Uterus (tissue), 4 donors: ENCODE measurements around the gene DIRAS2. TPM values are rescaled to one million over a fixed set of nuclear protein-coding genes. Genes with fewer than 3 reads are reported as not detected.

Experiments
- DNase-seq, 2 donors: peaks; one replicate each; pipeline ENCODE4 v3.0.0-alpha.2; 2019 to 2020
- H3K27ac ChIP-seq, 2 donors: fragments of 200-600 bp; sonication (generic); 1 replicate in 1 of 2; 2 replicates in 1 of 2; pipeline ENCODE4 v1.5.1; 2016 to 2018
- H3K27me3 ChIP-seq, 2 donors: fragments of 200-600 bp; sonication (generic); one replicate each; pipeline ENCODE4 v1.5.1; 2018 to 2019; ENCODE audit warnings: control low read depth in 1 of 2
- H3K36me3 ChIP-seq, 2 donors: fragments of 200-600 bp; sonication (generic); one replicate each; pipeline ENCODE4 v1.5.1; 2019; ENCODE audit warnings: control low read depth in 1 of 2
- H3K4me1 ChIP-seq, 2 donors: fragments of 200-600 bp; sonication (generic); one replicate each; pipeline ENCODE4 v1.5.1; 2018 to 2019; ENCODE audit warnings: control low read depth in 1 of 2
- H3K4me3 ChIP-seq, 2 donors: fragments of 200-600 bp; sonication (generic); 1 replicate in 1 of 2; 2 replicates in 1 of 2; pipeline ENCODE4 v1.5.1; 2018 to 2019; ENCODE audit warnings: mild to moderate bottlenecking in 1 of 2
- H3K9me3 ChIP-seq, 2 donors: fragments of 200-600 bp; sonication (generic); one replicate each; pipeline ENCODE4 v1.5.1; 2019; ENCODE audit warnings: control low read depth in 1 of 2
- CTCF ChIP-seq, 4 experiments: fragments of 200-600 bp in 2 of 4; fragments of 450-650 bp in 2 of 4; sonication (generic) in 2 of 4; IDR thresholded peaks; one replicate each; pipeline ENCODE4 v1.5.1; 2016 to 2019; ENCODE audit warnings: antibody characterized with exemption in 4 of 4, mild to moderate bottlenecking in 2 of 4, moderate library complexity in 1 of 4
- POLR2A ChIP-seq, 2 donors: fragments of 450-650 bp; IDR thresholded peaks; one replicate each; pipeline ENCODE4 v1.6.1; 2016; ENCODE audit warnings: antibody characterized with exemption in 2 of 2, mild to moderate bottlenecking in 1 of 2, moderate library complexity in 1 of 2
- intact Hi-C: fragments of 100-400 bp; cut with DNase I; formaldehyde crosslinking; loops from one replicate; pipeline ENCODE4 v1.15.1; 2023; ENCODE audit warnings: low total_unique reads
- total RNA-seq, 4 donors: library from RNA; depleted of rRNA in 3 of 4; stranded (reverse); fragments of >200 nt in 3 of 4; gene quantifications; one replicate each; pipeline versions ENCODE4 v1.1.0 to v1.2.4, GENCODE V29; 2014 to 2023
- donor health status: DM: yes; HTN: yes; CAD: no.

Gene DIRAS2
- total RNA-seq, 4 donors from 2014 or later = 0.26 to 1.2 TPM; not detected in 2

GRCh38 chr9:90613502-90613901 lies 29.1 kb downstream of the DIRAS2 start:
- Histone ChIP-seq H3K36me3 (no peaks in the 10 kb centered on the region), H3K27me3 (no peaks in the 10 kb centered on the region), H3K27ac (no peak overlapping the region), H3K9me3 (no peaks in the 10 kb centered on the region), H3K4me1 (no peaks in the 10 kb centered on the region), H3K4me3 (no peak overlapping the region)
- no peak for DNase-seq
- TF ChIP-seq CTCF (IDR thresholded peaks at IDR 0.05) = no peak
- TF ChIP-seq POLR2A (IDR thresholded peaks at IDR 0.05) = no peak
- intact Hi-C loops = no loop called here

GRCh38 chr9:90612957-90613356 lies 29.7 kb downstream of the DIRAS2 start:
- no peak overlapping the region for H3K27ac ChIP-seq
- TF ChIP-seq CTCF (IDR thresholded peaks at IDR 0.05) (no peak), POLR2A (IDR thresholded peaks at IDR 0.05) (no peak)
- no peaks in the 10 kb centered on the region for H3K36me3 ChIP-seq
- H3K9me3 ChIP-seq = no peaks in the 10 kb centered on the region
- no peaks in the 10 kb centered on the region for H3K27me3 ChIP-seq
- H3K4me1 ChIP-seq = no peaks in the 10 kb centered on the region
- H3K4me3 ChIP-seq = no peak overlapping the region
- intact Hi-C loops = no loop called here
- no peak for DNase-seq

- H3K4me1 ChIP-seq = no peaks in the 10 kb centered on the region
- no peak for DNase-seq
- H3K9me3 ChIP-seq = no peaks in the 10 kb centered on the region
- TF ChIP-seq POLR2A (IDR thresholded peaks at IDR 0.05) = no peak
- TF ChIP-seq CTCF (IDR thresholded peaks at IDR 0.05) = no peak
- H3K27me3 ChIP-seq = no peaks in the 10 kb centered on the region
- intact Hi-C loops = no loop called here
- H3K27ac ChIP-seq = no peak overlapping the region
- H3K36me3 ChIP-seq = no peaks in the 10 kb centered on the region
- no peak overlapping the region for H3K4me3 ChIP-seq
Observed at GRCh38 chr9:90611568-90611967, 31.1 kb downstream of the DIRAS2 start.

GRCh38 chr9:90611121-90611520 lies 31.5 kb downstream of the DIRAS2 start:
- no peaks in the 10 kb centered on the region for H3K4me1 ChIP-seq
- no peak overlapping the region for H3K4me3 ChIP-seq
- H3K9me3 ChIP-seq = no peaks in the 10 kb centered on the region
- no peaks in the 10 kb centered on the region for H3K27me3 ChIP-seq
- no peak for TF ChIP-seq CTCF (IDR thresholded peaks at IDR 0.05)
- TF ChIP-seq POLR2A (IDR thresholded peaks at IDR 0.05) = no peak
- no peak overlapping the region for H3K27ac ChIP-seq
- H3K36me3 ChIP-seq = no peaks in the 10 kb centered on the region
- intact Hi-C loops = no loop called here
- no peak for DNase-seq

- intact Hi-C loops = no loop called here
- Histone ChIP-seq H3K36me3 (no peaks in the 10 kb centered on the region), H3K9me3 (no peaks in the 10 kb centered on the region), H3K27ac (no peak overlapping the region), H3K4me3 (no peak overlapping the region), H3K4me1 (no peaks in the 10 kb centered on the region), H3K27me3 (no peaks in the 10 kb centered on the region)
- TF ChIP-seq CTCF (IDR thresholded peaks at IDR 0.05) = no peak
- no peak for TF ChIP-seq POLR2A (IDR thresholded peaks at IDR 0.05)
- DNase-seq = no peak
Observed at GRCh38 chr9:90607701-90608516, 34.7 kb downstream of the DIRAS2 start.
